Renal pelvis (tissue), 4 donors: ENCODE results near the gene CD247. TPM values are rescaled to one million over a fixed set of nuclear protein-coding genes. Genes with fewer than 3 reads are reported as not detected.

Experiments used
- DNase-seq: peaks from one replicate; pipeline ENCODE4 v3.0.0-alpha.2; 2013
- polyA plus RNA-seq, 3 donors: library from polyadenylated mRNA; unstranded; fragments of 120-200 nt; gene quantifications; one replicate each; pipeline ENCODE4 v1.2.1, GENCODE V29; 2013; ENCODE audit not compliant: insufficient read length in 3 of 3

Gene CD247
- polyA plus RNA-seq, 3 donors = 0.31 to 0.83 (median 0.44) TPM

DNA sequence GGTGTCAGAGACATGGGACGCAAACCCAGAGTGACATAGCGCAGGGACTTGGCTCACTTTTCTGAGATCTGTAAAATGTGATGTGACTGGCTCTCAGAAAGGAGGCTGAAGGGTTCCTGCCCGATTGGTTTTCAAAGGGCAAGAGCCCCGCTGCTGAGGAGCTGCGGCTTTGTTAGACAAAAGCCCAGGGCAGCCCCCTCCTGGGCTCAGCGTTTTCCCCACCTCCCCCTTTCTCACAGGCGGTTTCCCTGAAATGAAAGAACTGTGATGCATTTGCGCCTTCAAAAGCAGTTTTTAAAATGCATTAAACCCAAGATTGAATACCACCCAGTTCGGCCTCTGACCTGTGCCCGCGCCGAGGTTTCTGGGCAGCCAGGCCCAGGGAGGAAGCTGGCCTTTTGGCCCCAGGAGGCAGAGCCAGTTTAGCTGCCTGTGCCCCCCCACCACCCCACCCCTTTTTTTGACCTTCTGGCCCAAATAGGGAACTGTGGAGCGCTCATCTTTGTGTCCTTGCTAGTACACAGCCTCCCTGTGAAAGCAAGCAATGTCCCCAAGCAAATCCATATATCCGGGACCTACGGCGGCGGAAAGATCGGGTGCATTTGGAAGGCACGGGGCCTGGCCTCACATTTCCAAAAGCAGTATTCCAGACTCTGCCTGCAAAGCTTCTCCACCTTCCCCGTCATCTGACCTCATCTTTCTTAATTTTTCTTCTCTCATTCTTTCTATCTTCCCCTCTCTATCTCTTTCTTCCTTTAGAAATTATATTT, 28.6 kb downstream of the CD247 start:
- no peak for DNase-seq

DNA sequence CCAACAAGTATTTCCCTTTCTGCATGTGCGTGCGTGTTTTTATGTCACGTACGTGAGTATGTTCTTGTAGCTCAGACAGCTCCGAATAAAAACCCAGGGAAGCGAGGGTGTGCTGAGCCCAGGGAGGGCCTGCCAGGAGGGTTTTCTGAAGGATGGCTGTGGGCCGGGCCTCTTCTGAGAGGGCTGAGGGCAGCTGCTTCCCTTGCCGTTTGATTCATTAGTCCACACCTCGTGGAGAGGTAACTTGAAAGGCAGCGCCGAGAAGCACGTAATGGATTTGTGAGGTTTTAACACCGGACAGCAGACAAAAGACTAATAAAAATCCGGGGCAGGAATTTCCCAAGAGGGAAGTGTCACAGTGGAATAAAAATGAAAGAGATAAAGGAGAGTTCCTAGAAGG, 29.5 kb downstream of the CD247 start:
- no peak for DNase-seq

DNA sequence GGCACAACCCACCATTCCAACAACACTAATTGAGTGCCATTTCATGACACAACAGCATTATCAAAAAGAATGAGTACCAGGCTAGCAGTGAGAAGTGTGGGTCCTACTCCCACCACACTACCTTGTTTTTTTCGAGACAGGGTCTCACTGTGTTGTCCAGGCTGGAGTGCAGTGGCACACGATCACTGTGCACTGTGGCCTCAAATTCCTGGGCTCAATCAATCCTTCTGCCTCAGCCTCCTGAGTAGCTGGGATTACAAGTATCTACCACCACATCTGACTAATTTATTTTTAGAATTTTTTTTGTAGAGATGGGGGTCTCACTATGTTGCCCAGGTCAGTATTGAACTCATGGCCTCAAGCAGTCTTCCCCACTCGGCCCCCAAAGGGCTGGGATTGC, 30.7 kb downstream of the CD247 start:
- DNase-seq = no peak

DNA sequence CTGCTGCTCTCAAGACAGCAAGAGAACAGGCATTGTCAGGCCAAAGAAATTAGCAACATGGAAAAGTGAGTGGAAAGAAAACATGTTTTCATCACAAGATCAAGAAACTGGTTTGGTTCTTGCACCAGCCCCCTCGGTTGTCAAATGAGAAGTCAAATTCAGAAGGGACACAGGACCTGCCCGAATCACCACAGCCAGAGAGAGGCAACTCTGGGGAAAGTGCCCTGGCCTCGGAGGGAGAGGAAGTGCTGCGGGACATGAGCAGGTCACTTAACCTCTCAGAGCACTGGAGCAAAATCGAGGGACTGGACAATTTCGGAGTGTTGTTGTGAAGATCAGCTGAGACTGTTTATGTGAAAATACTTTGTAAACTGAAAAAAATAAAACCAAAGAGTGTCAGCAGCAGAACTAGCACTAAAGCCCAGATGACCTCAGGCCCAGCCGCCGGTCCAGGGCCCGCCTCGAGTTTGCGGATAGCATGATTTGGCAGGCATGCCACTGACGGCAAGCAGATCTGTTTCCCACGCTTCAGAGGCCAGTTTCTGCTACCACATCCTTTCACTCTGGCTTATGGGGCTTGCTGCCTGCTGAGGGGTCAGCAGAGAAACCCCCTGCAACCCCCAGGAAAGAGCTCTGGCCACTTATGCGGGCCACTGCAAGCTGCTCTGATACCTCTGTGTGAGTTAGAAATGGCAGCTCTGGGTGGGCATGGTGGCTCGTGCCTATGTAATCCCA, 32.1 kb downstream of the CD247 start:
- no peak for DNase-seq

DNA sequence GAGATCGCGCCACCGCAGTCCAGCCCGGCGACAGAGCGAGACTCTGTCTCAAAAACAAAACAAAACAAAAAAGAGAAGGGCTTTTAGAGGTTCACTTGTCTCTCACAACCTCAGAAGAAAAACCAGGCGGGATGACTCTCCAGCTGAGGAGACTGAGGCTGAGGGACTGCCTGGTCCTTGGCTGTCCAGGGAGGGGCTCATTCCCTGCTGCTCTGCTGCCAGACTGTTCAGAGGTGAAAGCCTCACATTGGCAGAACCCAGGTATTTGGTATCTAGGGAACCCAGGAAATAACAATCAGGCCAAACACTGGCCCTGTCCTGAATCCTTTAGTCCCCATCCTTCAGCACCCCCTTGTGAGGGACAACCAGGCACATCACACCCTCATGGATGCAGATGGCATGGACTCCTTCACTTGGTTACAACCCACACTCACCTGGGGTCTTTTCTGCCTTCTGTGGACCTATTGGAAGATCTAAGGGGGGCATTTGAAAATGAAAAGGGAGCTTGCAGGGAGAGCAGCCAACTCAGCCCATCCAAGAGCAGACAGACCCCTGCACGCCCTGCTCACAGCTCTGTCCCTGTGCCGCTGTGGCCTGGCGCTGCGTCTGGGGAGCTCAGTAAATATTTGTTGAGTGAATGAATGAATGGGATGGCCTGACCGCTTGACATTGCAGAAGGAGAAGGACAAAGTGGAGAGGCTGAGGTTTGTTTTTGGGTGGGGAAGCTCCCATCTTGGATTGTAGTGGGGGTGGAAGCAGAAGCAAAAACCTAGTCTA, 33.4 kb downstream of the CD247 start:
- no peak for DNase-seq

DNA sequence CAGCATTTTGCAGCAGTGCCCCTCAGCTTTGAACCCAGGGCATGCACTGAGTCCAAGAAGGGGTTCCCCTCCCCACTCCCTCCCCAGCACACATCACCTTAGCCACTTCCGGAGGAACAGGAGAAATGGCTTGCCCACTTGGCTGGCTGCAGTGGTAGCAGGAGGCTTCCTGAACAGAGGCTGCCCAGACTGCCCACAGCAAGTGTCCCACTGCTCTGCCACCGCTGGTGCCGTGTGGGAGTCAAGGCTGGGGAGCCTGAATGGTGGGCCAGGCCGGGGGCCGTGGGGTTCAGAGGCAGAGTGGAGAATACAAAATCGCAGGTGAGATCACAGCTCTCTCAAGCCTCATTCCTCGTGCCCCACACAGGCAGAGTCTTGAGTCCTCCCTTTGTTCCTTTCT, 34.5 kb downstream of the CD247 start:
- no peak for DNase-seq

DNA sequence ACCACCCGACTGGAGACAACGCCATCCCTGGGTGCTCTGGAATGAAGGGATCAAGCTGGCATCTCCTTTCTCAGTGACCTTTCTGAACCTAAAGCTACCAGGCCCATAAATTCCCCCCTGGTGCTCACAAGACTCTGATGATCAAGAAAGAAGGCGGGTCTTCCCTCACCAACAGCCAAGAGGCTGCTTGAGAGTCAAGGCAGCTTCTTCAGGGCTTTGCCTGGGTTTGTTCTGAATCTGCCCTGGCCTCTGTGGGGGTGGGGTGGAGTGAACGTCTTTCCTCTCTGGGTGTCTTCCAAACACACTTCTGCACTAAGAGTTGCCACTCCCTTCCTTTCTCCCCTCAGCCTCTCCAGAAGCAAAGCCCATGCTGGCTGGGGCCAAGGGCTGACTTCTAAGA, 36.1 kb downstream of the CD247 start:
- no peak for DNase-seq

DNA sequence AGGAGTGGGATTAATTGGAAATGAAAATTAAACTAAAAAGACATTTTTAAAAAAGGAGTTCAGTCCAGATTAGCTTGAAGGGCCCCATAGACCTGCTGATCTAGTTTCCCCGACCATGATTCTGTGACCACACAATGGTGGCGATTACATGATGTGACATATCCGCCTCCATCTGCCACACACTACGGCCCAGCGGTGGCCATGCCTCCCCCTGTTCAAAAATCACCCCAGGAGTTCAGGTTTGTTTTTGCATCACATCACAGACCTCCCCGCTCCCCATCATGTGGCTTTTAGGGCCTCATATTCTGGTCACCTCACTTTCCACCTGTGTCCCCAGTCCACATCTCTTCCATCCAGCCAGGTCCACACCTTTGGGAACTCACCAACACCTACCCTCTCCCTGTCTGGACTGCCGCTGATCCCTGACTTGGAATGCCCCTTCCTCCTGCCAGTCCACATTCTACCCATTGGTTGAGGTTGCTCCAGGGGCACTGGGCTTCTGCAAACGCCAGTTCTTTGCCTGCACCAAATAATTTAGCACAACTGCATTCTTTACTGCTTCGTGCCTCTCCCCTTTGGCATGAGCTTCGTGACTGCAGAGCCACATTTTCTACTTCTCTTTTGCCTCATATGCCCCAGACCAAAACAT, 38.9 kb downstream of the CD247 start:
- no peak for DNase-seq

DNA sequence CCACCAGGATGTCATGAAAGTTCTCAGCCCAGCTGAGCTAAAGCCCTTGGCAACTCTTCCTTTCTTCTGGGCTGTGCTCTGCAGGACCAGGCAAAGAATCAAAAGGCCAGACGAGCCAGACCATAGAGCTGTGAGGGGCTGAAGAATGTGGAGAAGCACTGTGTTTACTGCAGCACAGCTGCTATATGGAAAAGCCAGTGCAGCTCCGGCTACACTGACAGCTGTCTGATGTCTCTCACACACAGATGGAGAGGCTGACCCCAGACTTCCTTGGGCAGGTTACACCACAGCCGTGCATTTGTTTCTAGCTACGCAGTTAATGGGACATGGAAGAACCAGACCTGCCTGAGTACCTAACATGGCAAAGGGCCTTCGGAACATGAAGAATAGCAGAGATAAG, 40.3 kb downstream of the CD247 start:
- no peak for DNase-seq

DNA sequence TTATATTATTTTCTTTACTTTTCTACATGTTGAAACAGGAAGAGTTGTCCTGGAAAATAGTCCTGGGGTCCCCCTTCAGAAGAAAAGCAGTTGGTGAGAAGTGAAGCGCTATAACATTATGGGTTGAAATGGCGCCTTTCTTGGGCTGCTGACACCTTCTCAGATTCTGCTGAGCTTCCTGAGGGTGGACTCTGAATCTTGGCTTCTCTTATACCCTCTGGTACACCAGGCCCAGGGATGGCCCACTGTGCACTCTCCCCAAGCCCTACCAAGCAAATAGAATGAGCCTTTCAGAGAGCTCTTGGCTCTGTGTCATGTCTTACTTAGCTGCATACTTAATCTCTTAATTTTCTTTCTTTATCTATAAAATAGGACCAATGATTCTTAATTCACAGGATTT, 42.3 kb downstream of the CD247 start:
- no peak for DNase-seq

DNA sequence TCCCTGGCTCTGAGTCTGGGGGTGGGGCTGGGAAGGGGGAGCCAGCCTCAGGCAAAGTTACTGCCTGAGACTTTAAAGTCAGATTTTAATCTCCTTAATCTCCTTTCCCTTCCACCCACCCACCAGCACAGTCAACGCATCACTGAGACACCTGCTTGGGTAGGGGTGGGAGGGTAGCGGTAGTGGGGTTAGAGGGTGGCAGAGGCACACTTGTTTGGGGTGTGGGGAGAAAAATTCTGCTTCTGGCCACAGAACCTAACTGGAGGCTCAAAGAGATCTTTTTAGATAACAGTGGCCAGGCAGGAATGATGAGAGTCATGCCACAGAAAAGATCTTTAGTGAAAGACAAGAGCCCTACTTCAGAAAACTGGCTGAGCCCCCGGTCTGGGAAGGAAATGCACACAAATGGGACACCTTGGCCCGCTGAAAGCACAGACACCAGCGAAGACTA, 44.1 kb downstream of the CD247 start:
- DNase-seq = no peak

DNA sequence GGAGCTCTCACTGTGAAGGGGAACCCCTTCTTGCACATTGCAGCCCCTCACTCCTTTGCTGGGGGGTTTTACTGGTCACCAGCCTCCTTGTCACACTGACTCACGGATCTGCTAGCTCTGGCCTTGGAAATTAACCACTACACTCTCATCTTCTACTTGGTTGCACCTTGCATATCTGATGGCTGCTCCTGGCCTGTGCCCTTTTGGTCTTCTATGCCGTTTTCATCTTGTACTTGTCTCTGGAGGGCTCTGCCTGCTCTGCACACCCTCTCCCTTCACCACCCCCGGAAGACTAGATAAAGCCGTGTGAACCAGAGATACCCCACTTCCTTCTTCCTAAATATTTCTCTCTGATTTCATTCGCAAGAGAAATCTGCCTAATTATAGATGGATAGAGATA, 44.6 kb downstream of the CD247 start:
- DNase-seq = no peak

DNA sequence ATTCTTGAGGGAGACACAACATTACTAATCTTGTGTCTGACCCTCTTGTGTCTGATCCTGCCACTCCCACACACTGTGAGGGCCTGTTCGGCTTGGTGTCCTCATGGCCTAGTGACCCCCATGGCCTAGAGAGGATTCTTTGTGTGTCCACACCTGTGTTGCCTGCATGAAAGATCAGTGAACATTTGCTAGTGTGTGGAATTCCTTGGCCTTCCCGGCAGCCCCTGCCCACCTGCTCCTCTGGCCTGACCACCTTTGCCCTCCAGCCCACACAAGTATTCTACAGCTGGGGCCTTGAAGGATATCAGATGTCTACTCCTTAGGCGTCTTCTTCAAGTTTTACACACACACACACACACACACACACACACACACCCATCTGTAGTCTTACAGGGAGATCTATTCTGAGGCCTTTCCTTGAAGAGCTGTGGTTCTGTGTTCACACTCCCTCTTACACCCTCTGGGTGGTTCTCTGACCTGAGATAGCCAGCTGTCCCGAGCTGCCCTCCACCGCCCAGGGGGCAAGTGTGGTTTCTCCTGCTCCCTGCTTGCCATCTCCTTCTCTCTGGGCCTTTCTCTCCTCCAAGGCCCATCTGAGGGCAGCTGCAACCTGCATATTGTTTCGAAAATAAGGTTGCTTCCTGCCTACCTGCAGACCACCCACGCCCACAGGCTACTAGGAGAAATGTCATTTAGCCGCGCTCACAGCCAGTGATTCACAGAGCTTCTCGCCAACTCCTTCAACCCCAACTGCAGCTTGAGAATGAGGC, 45.4 kb downstream of the CD247 start:
- peak; percentile 23 for DNase-seq

DNA sequence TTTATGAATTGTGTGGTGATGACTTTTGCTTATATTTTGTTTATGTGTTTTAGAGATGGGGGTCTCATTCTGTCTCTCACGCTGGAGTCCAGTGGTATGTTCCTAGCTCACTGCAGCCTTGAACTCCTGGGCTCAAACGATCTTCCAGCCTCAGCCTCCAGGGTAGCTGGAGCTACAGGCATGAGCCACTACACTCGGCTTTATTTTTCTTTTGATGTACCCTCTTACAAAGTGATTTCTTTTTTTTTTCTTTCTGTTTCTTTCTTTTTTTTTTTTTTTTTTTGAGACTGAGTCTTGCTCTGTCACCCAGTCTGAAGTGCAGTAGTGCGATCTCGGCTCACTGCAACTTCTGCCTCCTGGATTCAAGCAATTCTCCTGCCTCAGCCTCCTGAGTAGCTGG, 46.8 kb downstream of the CD247 start:
- no peak for DNase-seq

DNA sequence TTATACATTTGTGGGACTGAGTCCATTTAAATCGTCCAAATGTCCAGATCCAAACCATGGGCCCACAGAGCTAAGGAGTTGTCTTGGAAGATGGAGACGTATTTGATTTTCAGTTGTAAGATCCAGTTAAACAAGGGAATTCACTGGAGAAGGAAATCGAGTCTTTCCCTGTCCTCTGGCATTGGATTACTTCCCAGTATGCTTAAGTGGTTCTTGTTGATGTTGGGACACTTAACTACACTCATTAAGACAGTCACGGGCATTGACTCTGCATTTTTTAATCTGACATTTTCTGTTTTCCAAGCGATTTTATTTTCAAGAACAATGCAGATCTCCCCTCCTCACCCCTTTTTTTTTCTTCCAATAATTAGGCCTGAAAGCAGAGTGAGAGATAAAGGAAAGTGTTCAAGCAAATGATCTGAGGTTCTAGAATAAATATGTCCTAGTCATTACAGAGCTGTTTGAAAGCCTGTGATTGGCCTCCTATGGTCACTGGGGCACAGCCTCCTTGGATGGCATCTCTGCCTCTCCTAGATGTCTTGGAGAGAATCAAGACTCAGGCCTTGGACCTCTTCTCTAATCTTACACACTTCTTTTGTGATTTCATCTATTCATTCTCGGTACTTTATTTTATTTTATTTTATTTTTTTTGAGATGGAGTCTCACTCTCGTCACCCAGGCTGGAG, 48.9 kb downstream of the CD247 start:
- no peak for DNase-seq

DNA sequence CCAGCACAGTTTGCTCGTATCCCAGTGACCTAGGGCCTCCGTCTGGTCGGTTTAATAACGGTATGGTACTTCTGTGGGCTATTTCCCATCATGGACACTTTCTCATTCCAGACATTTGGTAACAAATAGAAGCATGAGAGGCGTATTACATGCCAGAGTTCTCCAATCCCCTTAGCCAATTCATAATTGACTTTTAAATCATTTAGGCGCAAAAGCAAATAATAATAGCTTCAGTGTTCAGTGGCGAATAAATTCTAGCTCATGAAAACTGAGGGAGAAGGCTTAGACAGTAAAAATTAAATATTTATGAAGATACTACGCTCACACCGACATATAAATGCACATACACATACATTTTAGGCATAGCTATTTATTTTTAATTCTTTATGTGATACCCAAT, 50.6 kb downstream of the CD247 start:
- DNase-seq = no peak

DNA sequence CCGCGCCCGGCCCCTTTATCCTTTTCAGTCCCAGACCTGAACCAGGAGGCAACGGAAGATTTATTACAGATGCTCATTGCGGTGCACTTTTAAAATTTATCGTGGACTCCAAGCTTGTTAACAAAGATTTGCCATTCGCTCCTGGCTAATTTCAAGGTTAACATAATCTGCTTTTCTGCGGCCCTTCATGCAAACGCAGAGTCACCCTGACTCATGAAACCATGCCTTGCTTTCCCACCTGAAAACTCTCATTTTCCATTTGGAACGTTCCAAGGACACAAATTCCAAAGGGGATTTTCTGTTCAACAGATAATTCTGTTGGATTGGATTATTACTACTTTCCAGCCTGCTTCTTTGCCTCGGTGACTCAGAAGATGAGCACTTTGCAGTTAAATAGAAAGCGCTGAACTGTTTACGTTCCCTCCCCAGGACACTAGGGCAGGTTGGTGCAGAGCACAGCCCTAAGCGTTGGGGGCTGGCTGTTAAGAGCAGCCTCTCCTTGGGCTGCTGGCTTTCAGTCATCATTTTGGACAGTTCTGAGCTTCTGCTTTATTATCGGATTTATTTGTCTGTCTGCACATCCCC, 51.1 kb downstream of the CD247 start:
- no peak for DNase-seq

DNA sequence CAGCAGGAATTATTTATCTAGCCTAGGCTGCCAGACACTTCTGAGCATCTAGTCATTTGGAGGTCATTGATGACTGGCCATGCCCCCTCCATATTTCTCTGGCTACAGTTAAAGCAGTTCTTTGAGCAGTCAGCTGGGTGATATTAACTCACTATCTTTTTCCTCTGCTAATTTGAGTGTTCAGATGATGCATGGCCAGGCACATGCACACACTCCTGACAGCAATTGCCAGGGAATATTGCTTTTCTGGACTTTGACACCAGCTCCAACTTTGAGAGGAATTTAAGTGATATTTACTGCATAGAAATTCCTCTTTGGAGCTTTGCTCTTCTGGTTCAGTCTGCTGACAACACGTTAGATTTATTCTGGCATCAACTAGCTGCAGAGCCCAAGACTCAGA, 52.6 kb downstream of the CD247 start:
- DNase-seq = no peak

DNA sequence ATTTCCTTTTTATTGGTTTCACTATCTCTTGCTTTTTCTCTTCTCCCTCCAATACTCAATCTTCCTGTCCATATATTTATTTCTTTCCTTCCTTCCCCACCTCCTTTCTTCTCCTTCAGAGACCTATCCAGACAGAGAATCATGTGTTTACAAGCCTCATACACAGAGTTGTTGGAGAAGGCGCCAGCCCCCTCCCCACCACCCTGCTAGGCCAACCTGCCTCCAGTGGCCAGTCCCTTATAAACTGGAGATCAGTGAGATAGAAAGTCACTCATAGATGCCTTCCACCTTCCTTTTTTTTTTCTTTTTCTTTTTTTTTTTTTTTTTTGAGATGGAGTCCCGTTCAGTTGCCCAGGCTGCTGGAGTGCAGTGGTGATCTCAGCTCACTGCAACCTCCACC, 53.3 kb downstream of the CD247 start:
- no peak for DNase-seq

DNA sequence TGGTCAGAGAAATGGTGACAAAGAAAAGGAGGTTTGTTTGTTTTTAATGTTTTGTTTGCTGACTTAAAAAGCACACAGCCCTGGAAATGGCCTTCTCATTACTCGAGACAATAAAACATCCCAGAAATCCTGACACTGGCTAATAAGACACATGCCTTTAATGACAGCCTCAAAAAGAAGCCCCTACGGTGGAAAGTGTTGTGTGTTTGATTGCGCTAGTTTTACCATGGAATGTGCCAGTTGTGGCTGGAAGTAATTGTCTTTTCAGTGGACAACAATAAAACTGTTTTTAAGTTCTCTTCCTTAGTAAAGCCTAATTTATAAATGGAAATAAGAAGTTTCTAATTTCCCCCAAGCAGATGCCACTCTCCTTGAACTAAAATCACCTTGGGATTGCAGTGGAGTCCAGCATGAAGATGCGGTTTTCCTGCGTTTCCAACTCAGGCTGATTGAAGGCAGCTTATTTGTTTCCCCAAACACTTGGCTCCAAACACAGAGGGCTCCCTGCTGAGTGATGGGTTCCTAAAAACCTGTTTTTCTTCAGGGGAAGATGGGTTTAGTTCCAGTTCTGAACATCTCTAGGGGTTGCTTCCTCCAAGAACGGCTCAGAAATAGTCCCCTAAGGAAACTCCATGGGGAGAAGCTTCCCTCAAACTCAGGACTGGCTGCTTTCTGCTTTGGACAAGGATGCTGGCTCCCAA, 54.3 kb downstream of the CD247 start:
- DNase-seq = no peak
